Dendritic cell treated with granulocyte-macrophage colony-stimulating factor and Interleukin-4, amounts not matched to agents 40 ng/mL and 50 ng/mL, for 4 days (primary cell): ENCODE measurements around the gene TRIM26.

Source experiments
- H3K27ac Mint-ChIP-seq: one replicate; pipeline ENCODE4 v1.8.0; 2022; ENCODE audit warnings: mild to moderate bottlenecking, mixed read lengths
- H3K27me3 Mint-ChIP-seq: one replicate; pipeline ENCODE4 v1.8.0; 2022; ENCODE audit warnings: mild to moderate bottlenecking, mixed read lengths
- H3K36me3 Mint-ChIP-seq: one replicate; pipeline ENCODE4 v1.8.0; 2022; ENCODE audit warnings: low read depth, mixed read lengths
- H3K4me1 Mint-ChIP-seq: one replicate; pipeline ENCODE4 v1.8.0; 2022; ENCODE audit warnings: low read depth, mixed read lengths
- H3K4me3 Mint-ChIP-seq: one replicate; pipeline ENCODE4 v1.8.0; 2022; ENCODE audit warnings: mild to moderate bottlenecking, moderate library complexity, mixed read lengths
- H3K9me3 Mint-ChIP-seq: one replicate; pipeline ENCODE4 v1.8.0; 2022; ENCODE audit warnings: mixed read lengths
- intact Hi-C: fragments of 100-400 bp; cut with micrococcal nuclease; formaldehyde crosslinking; loops from one replicate; pipeline ENCODE4 v1.15.0; 2022

The TRIM26 gene

DNA sequence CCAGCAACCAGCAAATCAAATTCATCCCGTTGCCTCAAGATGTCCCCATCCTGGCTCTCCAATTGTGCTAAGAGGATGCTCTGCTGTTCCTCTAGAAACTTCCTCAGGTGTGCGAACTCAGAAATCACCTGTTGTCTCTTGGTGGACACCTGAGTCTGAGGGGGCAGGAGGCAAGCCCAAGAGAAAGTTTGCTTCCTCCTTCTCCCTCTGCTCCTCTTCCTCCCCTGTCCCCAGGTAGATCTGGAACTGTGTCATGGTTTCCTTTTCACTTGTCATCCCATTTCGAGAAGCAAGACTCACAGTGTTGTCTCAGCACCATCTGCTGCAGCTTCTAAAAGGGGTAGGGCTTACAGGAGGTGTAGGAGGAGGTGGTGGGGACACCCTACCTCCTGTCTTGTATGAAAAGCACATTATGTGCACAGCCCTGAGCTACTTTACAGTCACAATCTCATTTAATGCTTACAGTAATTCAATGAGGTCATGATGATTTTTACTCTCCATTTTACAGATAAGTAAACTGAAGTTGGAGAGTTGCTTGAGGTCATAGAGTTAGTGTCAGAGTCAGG, 54.6 kb downstream of the TRIM26 start:
- Mint-ChIP-seq H3K27ac (no peak overlapping the region), H3K36me3 (no peaks in the 10 kb centered on the region), H3K9me3 (no peaks in the 10 kb centered on the region), H3K4me1 (peaks cover 47% of the 10 kb centered on the region), H3K27me3 (peaks cover 5% of the 10 kb centered on the region), H3K4me3 (no peak overlapping the region)
- intact Hi-C loops = no loop called here

GRCh38 chr6:30157999-30158398, 55.2 kb downstream of the TRIM26 start:
- Mint-ChIP-seq H3K4me3 (no peak overlapping the region), H3K36me3 (no peaks in the 10 kb centered on the region), H3K27me3 (peaks cover 5% of the 10 kb centered on the region), H3K4me1 (peaks cover 53% of the 10 kb centered on the region), H3K9me3 (no peaks in the 10 kb centered on the region), H3K27ac (no peak overlapping the region)
- intact Hi-C loops = no loop called here

- Mint-ChIP-seq H3K27me3 (peaks cover 5% of the 10 kb centered on the region), H3K36me3 (no peaks in the 10 kb centered on the region), H3K4me1 (peaks cover 56% of the 10 kb centered on the region), H3K4me3 (no peak overlapping the region), H3K27ac (no peak overlapping the region), H3K9me3 (no peaks in the 10 kb centered on the region)
- intact Hi-C loops = no loop called here
Observed at GRCh38 chr6:30157581-30157980, 55.6 kb downstream of the TRIM26 start.

GRCh38 chr6:30156774-30157173, 56.4 kb downstream of the TRIM26 start:
- Mint-ChIP-seq H3K27ac (no peak overlapping the region), H3K27me3 (peaks cover 2% of the 10 kb centered on the region), H3K4me3 (no peak overlapping the region), H3K36me3 (no peaks in the 10 kb centered on the region), H3K4me1 (peaks cover 56% of the 10 kb centered on the region), H3K9me3 (no peaks in the 10 kb centered on the region)
- intact Hi-C loops = no loop called here

GRCh38 chr6:30156262-30156599, 57.0 kb downstream of the TRIM26 start:
- Mint-ChIP-seq H3K9me3 (no peaks in the 10 kb centered on the region), H3K4me1 (peaks cover 61% of the 10 kb centered on the region), H3K4me3 (no peak overlapping the region), H3K36me3 (no peaks in the 10 kb centered on the region), H3K27ac (no peak overlapping the region), H3K27me3 (peaks cover 2% of the 10 kb centered on the region)
- intact Hi-C loops = no loop called here

DNA sequence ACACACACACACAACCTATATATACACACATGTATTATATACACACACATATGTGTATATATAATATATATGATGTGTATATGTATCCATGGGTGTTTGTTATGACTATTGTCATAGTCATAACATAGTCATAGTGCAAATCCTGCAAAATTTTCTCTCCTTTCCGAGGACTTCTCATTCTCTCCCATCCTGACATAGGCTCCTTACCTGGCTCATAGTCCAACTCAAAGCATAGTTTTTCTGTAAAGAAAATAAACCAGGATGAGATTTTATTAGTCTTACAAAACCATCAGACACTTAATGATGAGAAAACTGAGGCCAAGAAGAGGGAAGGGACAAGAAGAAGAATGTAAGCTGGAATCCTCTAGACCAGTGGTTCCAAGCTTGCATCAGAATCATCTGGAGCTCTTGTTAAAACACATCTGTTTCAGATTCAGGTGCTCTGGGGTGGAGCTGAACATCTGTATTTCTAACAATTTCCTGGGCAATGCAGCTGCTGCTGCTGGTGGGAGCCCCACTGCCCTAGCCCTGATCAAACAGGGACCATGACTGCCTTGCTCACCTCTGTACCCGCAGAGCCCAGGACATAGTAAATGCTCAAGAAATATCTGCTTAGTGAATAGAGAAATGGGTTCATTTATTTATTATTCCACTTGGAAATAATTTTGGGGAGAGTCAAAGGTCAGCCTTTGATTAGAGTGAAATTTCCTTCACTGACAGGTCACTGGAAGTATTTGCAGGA, 57.5 kb downstream of the TRIM26 start:
- H3K27ac Mint-ChIP-seq = no peak overlapping the region
- no peaks in the 10 kb centered on the region for H3K9me3 Mint-ChIP-seq
- no peak overlapping the region for H3K4me3 Mint-ChIP-seq
- no peaks in the 10 kb centered on the region for H3K36me3 Mint-ChIP-seq
- intact Hi-C loops = no loop called here
- peaks cover 57% of the 10 kb centered on the region for H3K4me1 Mint-ChIP-seq
- peaks cover 2% of the 10 kb centered on the region for H3K27me3 Mint-ChIP-seq

GRCh38 chr6:30154709-30155519, 58.3 kb downstream of the TRIM26 start:
- no peaks in the 10 kb centered on the region for H3K9me3 Mint-ChIP-seq
- no peak overlapping the region for H3K27ac Mint-ChIP-seq
- H3K27me3 Mint-ChIP-seq = peaks cover 2% of the 10 kb centered on the region
- H3K36me3 Mint-ChIP-seq = no peaks in the 10 kb centered on the region
- H3K4me1 Mint-ChIP-seq = peaks cover 57% of the 10 kb centered on the region
- H3K4me3 Mint-ChIP-seq = no peak overlapping the region
- intact Hi-C loops = no loop called here

DNA sequence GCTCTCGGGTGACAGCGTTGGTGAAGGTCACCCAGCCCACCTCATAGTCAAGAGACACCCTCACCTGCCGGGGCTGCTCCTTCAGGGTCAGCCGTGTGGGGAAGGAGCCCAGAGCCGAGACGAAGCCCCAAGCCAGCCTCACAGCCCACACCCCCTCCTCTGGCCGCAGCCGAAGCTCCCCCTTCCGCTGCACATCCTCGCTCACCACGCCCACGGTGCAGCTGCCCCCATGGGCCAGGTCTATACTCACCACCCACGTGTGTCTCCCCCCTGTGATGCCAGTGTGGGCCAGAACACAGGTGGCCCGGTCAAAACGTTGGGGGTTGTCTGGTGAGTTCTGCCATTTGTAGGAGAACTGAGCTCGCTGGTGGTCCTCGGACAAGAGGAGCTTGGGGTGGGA, 59.1 kb downstream of the TRIM26 start:
- intact Hi-C loops = no loop called here
- peaks cover 59% of the 10 kb centered on the region for H3K4me1 Mint-ChIP-seq
- H3K36me3 Mint-ChIP-seq = no peaks in the 10 kb centered on the region
- peaks cover 2% of the 10 kb centered on the region for H3K27me3 Mint-ChIP-seq
- H3K9me3 Mint-ChIP-seq = no peaks in the 10 kb centered on the region
- H3K4me3 Mint-ChIP-seq = no peak overlapping the region
- no peak overlapping the region for H3K27ac Mint-ChIP-seq

GRCh38 chr6:30152910-30153610, 60.1 kb downstream of the TRIM26 start:
- Mint-ChIP-seq H3K9me3 (no peaks in the 10 kb centered on the region), H3K27ac (no peak overlapping the region), H3K27me3 (peaks cover 2% of the 10 kb centered on the region), H3K4me3 (no peak overlapping the region), H3K36me3 (no peaks in the 10 kb centered on the region), H3K4me1 (peaks cover 52% of the 10 kb centered on the region)
- intact Hi-C loops = no loop called here

- H3K9me3 Mint-ChIP-seq = no peaks in the 10 kb centered on the region
- H3K27ac Mint-ChIP-seq = no peak overlapping the region
- peaks cover 48% of the 10 kb centered on the region for H3K4me1 Mint-ChIP-seq
- H3K27me3 Mint-ChIP-seq = peaks cover 6% of the 10 kb centered on the region
- intact Hi-C loops = no loop called here
- no peak overlapping the region for H3K4me3 Mint-ChIP-seq
- H3K36me3 Mint-ChIP-seq = no peaks in the 10 kb centered on the region
Observed at GRCh38 chr6:30152016-30152673, 61.1 kb downstream of the TRIM26 start.

GRCh38 chr6:30151580-30151979, 61.6 kb downstream of the TRIM26 start:
- Mint-ChIP-seq H3K4me3 (no peak overlapping the region), H3K36me3 (no peaks in the 10 kb centered on the region), H3K27ac (no peak overlapping the region), H3K4me1 (peaks cover 48% of the 10 kb centered on the region), H3K27me3 (peaks cover 8% of the 10 kb centered on the region), H3K9me3 (no peaks in the 10 kb centered on the region)
- intact Hi-C loops = no loop called here

DNA sequence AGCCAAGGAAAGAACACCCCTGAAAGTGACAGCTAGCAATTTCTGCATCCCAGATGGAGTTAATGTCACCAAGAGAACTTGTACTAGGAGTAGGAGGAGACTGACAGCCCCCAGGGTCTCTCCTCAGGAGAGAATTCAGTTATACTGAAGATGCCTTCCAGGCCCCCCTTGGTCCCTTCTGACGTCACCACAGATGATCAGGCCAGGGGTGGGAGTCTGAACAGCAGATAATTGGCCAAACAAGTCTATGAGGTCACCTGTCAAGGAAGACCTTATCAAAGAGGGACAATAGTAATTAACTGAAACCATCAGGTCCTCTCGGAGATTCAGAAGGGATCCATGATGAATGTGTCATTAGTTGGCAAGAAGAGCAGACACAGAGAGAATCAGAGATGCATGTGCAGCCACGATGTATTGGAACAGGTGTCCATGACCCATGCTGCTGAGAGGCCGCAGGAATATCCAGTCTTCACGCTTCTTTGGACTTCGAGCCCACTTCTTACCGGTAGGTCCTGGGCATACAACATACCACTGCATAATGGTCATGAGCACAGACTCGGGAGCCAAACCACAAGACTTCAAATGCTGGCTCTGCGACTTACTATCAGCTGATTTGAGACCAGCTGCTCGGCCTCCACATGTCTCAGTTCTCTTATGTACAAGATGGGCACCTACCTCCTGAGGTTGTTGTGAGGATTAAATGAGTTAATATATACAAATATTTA, 62.4 kb downstream of the TRIM26 start:
- Mint-ChIP-seq H3K9me3 (no peaks in the 10 kb centered on the region), H3K27ac (no peak overlapping the region), H3K36me3 (no peaks in the 10 kb centered on the region), H3K4me1 (peaks cover 42% of the 10 kb centered on the region), H3K27me3 (peaks cover 12% of the 10 kb centered on the region), H3K4me3 (no peak overlapping the region)
- intact Hi-C loops = no loop called here

DNA sequence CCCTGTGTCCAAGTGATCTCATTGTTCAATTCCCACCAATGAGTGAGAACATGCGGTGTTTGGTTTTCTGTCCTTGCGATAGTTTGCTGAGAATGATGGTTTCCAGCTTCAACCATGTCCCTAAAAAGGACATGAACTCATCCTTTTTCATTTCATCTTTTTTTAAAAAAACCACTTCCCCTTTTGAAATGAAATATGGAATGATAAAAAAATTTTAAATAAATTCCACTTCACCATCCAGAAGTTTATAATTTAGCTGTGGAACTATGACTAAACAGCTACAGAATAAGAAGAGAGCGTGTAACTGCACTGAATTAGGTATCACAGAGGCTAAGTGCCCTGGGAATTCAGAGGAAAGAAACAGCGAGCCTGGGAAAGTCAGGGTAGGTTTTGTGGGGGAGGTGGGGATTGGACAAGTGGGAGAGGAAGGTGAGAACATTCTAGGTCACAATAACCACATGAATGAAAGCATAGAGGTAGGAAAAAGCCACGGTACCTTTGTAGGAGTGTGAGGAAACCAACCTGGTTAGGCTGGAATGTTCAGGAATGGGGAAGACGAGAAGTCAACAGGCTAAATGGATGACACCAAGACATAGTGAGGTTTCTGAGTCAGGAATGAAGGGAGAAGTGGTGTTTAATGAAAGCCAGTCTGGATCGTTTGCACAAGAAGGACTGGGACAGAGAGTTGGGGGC, 63.2 kb downstream of the TRIM26 start:
- intact Hi-C loops = no loop called here
- Mint-ChIP-seq H3K27me3 (peaks cover 16% of the 10 kb centered on the region), H3K27ac (no peak overlapping the region), H3K36me3 (no peaks in the 10 kb centered on the region), H3K9me3 (no peaks in the 10 kb centered on the region), H3K4me1 (peaks cover 36% of the 10 kb centered on the region), H3K4me3 (no peak overlapping the region)
